ENCODE results near the gene DNAJC1.

DNAJC1 gene

GRCh38 chr10:21925851-21926250, 77.7 kb downstream of the DNAJC1 start:
- Histone ChIP-seq H3K9ac (ENCODE audit: low read depth, low read length) (no peak overlapping the region), H3K4me3 (ENCODE audit: low read length) (no peak overlapping the region), H3K36me3 (ENCODE audit: insufficient read depth, low read depth, low read length) (no peaks in the 10 kb centered on the region), H3K4me1 (ENCODE audit: insufficient read depth, low read length) (peaks cover 18% of the 10 kb centered on the region; the same call in 1 of the 2 replicates), H3K9me3 (ENCODE audit: insufficient read depth, low read depth, low read length) (no peaks in the 10 kb centered on the region), H3K27ac (ENCODE audit: low read length) (no peak overlapping the region), H3K27me3 (ENCODE audit: insufficient read depth, low read length) (no peaks in the 10 kb centered on the region)

- H3K27me3 ChIP-seq (ENCODE audit: insufficient read depth, low read length) = no peaks in the 10 kb centered on the region
- peaks cover 18% of the 10 kb centered on the region; the same call in 1 of the 2 replicates for H3K4me1 ChIP-seq (ENCODE audit: insufficient read depth, low read length)
- no peaks in the 10 kb centered on the region for H3K36me3 ChIP-seq (ENCODE audit: insufficient read depth, low read depth, low read length)
- H3K9me3 ChIP-seq (ENCODE audit: insufficient read depth, low read depth, low read length) = no peaks in the 10 kb centered on the region
- H3K27ac ChIP-seq (ENCODE audit: low read length) = no peak overlapping the region
- no peak overlapping the region for H3K9ac ChIP-seq (ENCODE audit: low read depth, low read length)
- H3K4me3 ChIP-seq (ENCODE audit: low read length) = no peak overlapping the region
Observed at GRCh38 chr10:21924511-21924910, 79.0 kb downstream of the DNAJC1 start.

- Histone ChIP-seq H3K4me3 (ENCODE audit: low read length) (no peak overlapping the region), H3K9ac (ENCODE audit: low read depth, low read length) (no peak overlapping the region), H3K4me1 (ENCODE audit: insufficient read depth, low read length) (peaks cover 14% of the 10 kb centered on the region; the same call in 1 of the 2 replicates), H3K36me3 (ENCODE audit: insufficient read depth, low read depth, low read length) (no peaks in the 10 kb centered on the region), H3K27ac (ENCODE audit: low read length) (no peak overlapping the region), H3K27me3 (ENCODE audit: insufficient read depth, low read length) (no peaks in the 10 kb centered on the region), H3K9me3 (ENCODE audit: insufficient read depth, low read depth, low read length) (no peaks in the 10 kb centered on the region)
Observed at GRCh38 chr10:21920633-21921032, 82.9 kb downstream of the DNAJC1 start.

- no peak overlapping the region for H3K9ac ChIP-seq (ENCODE audit: low read depth, low read length)
Observed at GRCh38 chr10:21919906-21920305, 83.6 kb downstream of the DNAJC1 start.

GRCh38 chr10:21919117-21919516, 84.4 kb downstream of the DNAJC1 start:
- H3K4me3 ChIP-seq (ENCODE audit: low read length) = no peak overlapping the region
- H3K27me3 ChIP-seq (ENCODE audit: insufficient read depth, low read length) = no peaks in the 10 kb centered on the region
- H3K9me3 ChIP-seq (ENCODE audit: insufficient read depth, low read depth, low read length) = no peaks in the 10 kb centered on the region
- H3K27ac ChIP-seq (ENCODE audit: low read length) = no peak overlapping the region
- H3K4me1 ChIP-seq (ENCODE audit: insufficient read depth, low read length) = peaks cover 19% of the 10 kb centered on the region; the same call in 1 of the 2 replicates
- no peaks in the 10 kb centered on the region for H3K36me3 ChIP-seq (ENCODE audit: insufficient read depth, low read depth, low read length)
- H3K9ac ChIP-seq (ENCODE audit: low read depth, low read length) = no peak overlapping the region

More at GRCh38 chr10:21919906-21920305, 83.6 kb downstream of the DNAJC1 start:
- Histone ChIP-seq H3K4me3 (ENCODE audit: low read length) (no peak overlapping the region), H3K9me3 (ENCODE audit: insufficient read depth, low read depth, low read length) (no peaks in the 10 kb centered on the region), H3K36me3 (ENCODE audit: insufficient read depth, low read depth, low read length) (no peaks in the 10 kb centered on the region), H3K4me1 (ENCODE audit: insufficient read depth, low read length) (peaks cover 19% of the 10 kb centered on the region; the same call in 1 of the 2 replicates), H3K27me3 (ENCODE audit: insufficient read depth, low read length) (no peaks in the 10 kb centered on the region), H3K27ac (ENCODE audit: low read length) (no peak overlapping the region)

GRCh38 chr10:21912625-21913024, 90.9 kb downstream of the DNAJC1 start:
- Histone ChIP-seq H3K4me1 (ENCODE audit: insufficient read depth, low read length) (peaks cover 25% of the 10 kb centered on the region), H3K4me3 (ENCODE audit: low read length) (no peak overlapping the region), H3K27ac (ENCODE audit: low read length) (peak overlapping the region; percentile 39), H3K36me3 (ENCODE audit: insufficient read depth, low read depth, low read length) (no peaks in the 10 kb centered on the region), H3K27me3 (ENCODE audit: insufficient read depth, low read length) (no peaks in the 10 kb centered on the region), H3K9ac (ENCODE audit: low read depth, low read length) (peak overlapping the region; percentile 16; the same call in 1 of the 2 replicates), H3K9me3 (ENCODE audit: insufficient read depth, low read depth, low read length) (no peaks in the 10 kb centered on the region)

GRCh38 chr10:21910798-21911197, 92.7 kb downstream of the DNAJC1 start:
- H3K4me3 ChIP-seq (ENCODE audit: low read length) = no peak overlapping the region

GRCh38 chr10:21907436-21907835, 96.1 kb downstream of the DNAJC1 start:
- Histone ChIP-seq H3K4me1 (ENCODE audit: insufficient read depth, low read length) (peaks cover 7% of the 10 kb centered on the region), H3K9ac (ENCODE audit: low read depth, low read length) (no peak overlapping the region), H3K27me3 (ENCODE audit: insufficient read depth, low read length) (no peaks in the 10 kb centered on the region), H3K9me3 (ENCODE audit: insufficient read depth, low read depth, low read length) (no peaks in the 10 kb centered on the region), H3K27ac (ENCODE audit: low read length) (no peak overlapping the region), H3K36me3 (ENCODE audit: insufficient read depth, low read depth, low read length) (0 out of 2 replicates have a peak, but pooled peaks cover 4% of the 10 kb centered on the region), H3K4me3 (ENCODE audit: low read length) (no peak overlapping the region)

More at GRCh38 chr10:21910798-21911197, 92.7 kb downstream of the DNAJC1 start:
- Histone ChIP-seq H3K4me1 (ENCODE audit: insufficient read depth, low read length) (peaks cover 25% of the 10 kb centered on the region), H3K9ac (ENCODE audit: low read depth, low read length) (no peak overlapping the region), H3K27ac (ENCODE audit: low read length) (no peak overlapping the region), H3K36me3 (ENCODE audit: insufficient read depth, low read depth, low read length) (no peaks in the 10 kb centered on the region), H3K27me3 (ENCODE audit: insufficient read depth, low read length) (no peaks in the 10 kb centered on the region), H3K9me3 (ENCODE audit: insufficient read depth, low read depth, low read length) (no peaks in the 10 kb centered on the region)

GRCh38 chr10:21904930-21905329, 98.6 kb downstream of the DNAJC1 start:
- no peaks in the 10 kb centered on the region for H3K9me3 ChIP-seq (ENCODE audit: insufficient read depth, low read depth, low read length)
- H3K36me3 ChIP-seq (ENCODE audit: insufficient read depth, low read depth, low read length) = 0 out of 2 replicates have a peak, but pooled peaks cover 4% of the 10 kb centered on the region
- H3K9ac ChIP-seq (ENCODE audit: low read depth, low read length) = no peak overlapping the region
- no peak overlapping the region for H3K4me3 ChIP-seq (ENCODE audit: low read length)
- no peaks in the 10 kb centered on the region for H3K4me1 ChIP-seq (ENCODE audit: insufficient read depth, low read length)
- no peak overlapping the region for H3K27ac ChIP-seq (ENCODE audit: low read length)
- no peaks in the 10 kb centered on the region for H3K27me3 ChIP-seq (ENCODE audit: insufficient read depth, low read length)

- no peak overlapping the region for H3K9ac ChIP-seq (ENCODE audit: low read depth, low read length)
- 0 out of 2 replicates have a peak, but pooled peaks cover 4% of the 10 kb centered on the region for H3K36me3 ChIP-seq (ENCODE audit: insufficient read depth, low read depth, low read length)
- no peaks in the 10 kb centered on the region for H3K4me1 ChIP-seq (ENCODE audit: insufficient read depth, low read length)
- no peaks in the 10 kb centered on the region for H3K9me3 ChIP-seq (ENCODE audit: insufficient read depth, low read depth, low read length)
- no peak overlapping the region for H3K4me3 ChIP-seq (ENCODE audit: low read length)
- no peaks in the 10 kb centered on the region for H3K27me3 ChIP-seq (ENCODE audit: insufficient read depth, low read length)
- H3K27ac ChIP-seq (ENCODE audit: low read length) = no peak overlapping the region
Observed at GRCh38 chr10:21899736-21900135, 103.8 kb downstream of the DNAJC1 start.

- no peaks in the 10 kb centered on the region for H3K4me1 ChIP-seq (ENCODE audit: insufficient read depth, low read length)
- no peak overlapping the region for H3K4me3 ChIP-seq (ENCODE audit: low read length)
- no peaks in the 10 kb centered on the region for H3K36me3 ChIP-seq (ENCODE audit: insufficient read depth, low read depth, low read length)
- H3K9ac ChIP-seq (ENCODE audit: low read depth, low read length) = no peak overlapping the region
- no peaks in the 10 kb centered on the region; the same call in 1 of the 2 replicates for H3K9me3 ChIP-seq (ENCODE audit: insufficient read depth, low read depth, low read length)
- no peaks in the 10 kb centered on the region for H3K27me3 ChIP-seq (ENCODE audit: insufficient read depth, low read length)
- H3K27ac ChIP-seq (ENCODE audit: low read length) = no peak overlapping the region
Observed at GRCh38 chr10:21895932-21896331, 107.6 kb downstream of the DNAJC1 start.

- H3K9ac ChIP-seq (ENCODE audit: low read depth, low read length) = no peak overlapping the region
- H3K27ac ChIP-seq (ENCODE audit: low read length) = no peak overlapping the region
- no peak overlapping the region for H3K4me3 ChIP-seq (ENCODE audit: low read length)
- H3K36me3 ChIP-seq (ENCODE audit: insufficient read depth, low read depth, low read length) = no peaks in the 10 kb centered on the region
- H3K4me1 ChIP-seq (ENCODE audit: insufficient read depth, low read length) = no peaks in the 10 kb centered on the region
- no peaks in the 10 kb centered on the region; the same call in 1 of the 2 replicates for H3K9me3 ChIP-seq (ENCODE audit: insufficient read depth, low read depth, low read length)
- H3K27me3 ChIP-seq (ENCODE audit: insufficient read depth, low read length) = no peaks in the 10 kb centered on the region
Observed at GRCh38 chr10:21894648-21895342, 108.7 kb downstream of the DNAJC1 start.
